ENCODE results near the gene CISD3. TPM values are rescaled to one million over a fixed set of nuclear protein-coding genes. Genes with fewer than 3 reads are reported as not detected.

Gene CISD3
- total RNA-seq, 2 donors from 2014 or later = 8.9 to 11.2 TPM

- Mint-ChIP-seq H3K4me1 (peaks cover 2% of the 10 kb centered on the region), H3K36me3 (ENCODE audit: low read depth) (peaks cover 52% of the 10 kb centered on the region), H3K9me3 (no peaks in the 10 kb centered on the region), H3K27ac (no peak overlapping the region), H3K4me3 (no peak overlapping the region), H3K27me3 (ENCODE audit: insufficient read depth) (peaks cover 3% of the 10 kb centered on the region)
- Histone ChIP-seq H3K27ac (ENCODE audit: low read depth, low read length) (no peak overlapping the region), H3K4me1 (ENCODE audit: control insufficient read depth, insufficient read depth, low read length) (no peaks in the 10 kb centered on the region), H3K4me3 (ENCODE audit: low read length) (no peak overlapping the region), H3K27me3 (ENCODE audit: control insufficient read depth, insufficient read depth, low read length, poor library complexity, severe bottlenecking) (no peaks in the 10 kb centered on the region), H3K36me3 (ENCODE audit: control insufficient read depth, insufficient read depth, low read length) (peaks cover 62% of the 10 kb centered on the region), H3K9ac (ENCODE audit: extremely low read depth, low read length, poor library complexity, severe bottlenecking) (no peak overlapping the region), H3K9me3 (ENCODE audit: control insufficient read depth, low read length) (no peaks in the 10 kb centered on the region)
- 93 to 94% methylated on average over 6 of the region's 6 CpGs for WGBS, 2 experiments (ENCODE audit: insufficient coverage in 1 of 2, insufficient read length in 1 of 2)
- no peak for DNase-seq
- TF ChIP-seq CTCF (conservative IDR thresholded peaks at IDR 0.05) = no peak
Observed at GRCh38 chr17:38720941-38721340, 9.2 kb upstream of the CISD3 start.

- Histone ChIP-seq H3K4me1 (ENCODE audit: control insufficient read depth, insufficient read depth, low read length) (no peaks in the 10 kb centered on the region), H3K4me3 (ENCODE audit: low read length) (no peak overlapping the region), H3K27me3 (ENCODE audit: control insufficient read depth, insufficient read depth, low read length, poor library complexity, severe bottlenecking) (no peaks in the 10 kb centered on the region), H3K36me3 (ENCODE audit: control insufficient read depth, insufficient read depth, low read length) (peaks cover 56% of the 10 kb centered on the region), H3K27ac (ENCODE audit: low read depth, low read length) (no peak overlapping the region), H3K9ac (ENCODE audit: extremely low read depth, low read length, poor library complexity, severe bottlenecking) (no peak overlapping the region), H3K9me3 (ENCODE audit: control insufficient read depth, low read length) (no peaks in the 10 kb centered on the region)
- peaks cover 2% of the 10 kb centered on the region for H3K4me1 Mint-ChIP-seq
- no peak for TF ChIP-seq CTCF (conservative IDR thresholded peaks at IDR 0.05)
- peaks cover 49% of the 10 kb centered on the region for H3K36me3 Mint-ChIP-seq (ENCODE audit: low read depth)
- WGBS, 2 experiments (ENCODE audit: insufficient coverage in 1 of 2, insufficient read length in 1 of 2) = 94% methylated on average over 16 of the region's 16 CpGs; no CpG with 5 or more reads in 1 of the 2 experiments
- H3K9me3 Mint-ChIP-seq = no peaks in the 10 kb centered on the region
- no peak overlapping the region for H3K4me3 Mint-ChIP-seq
- H3K27me3 Mint-ChIP-seq (ENCODE audit: insufficient read depth) = peaks cover 3% of the 10 kb centered on the region
- no peak for DNase-seq
- no peak overlapping the region for H3K27ac Mint-ChIP-seq
Observed at GRCh38 chr17:38721802-38722201, 8.3 kb upstream of the CISD3 start.

GRCh38 chr17:38724337-38724988 is 5.7 kb upstream of the CISD3 start:
- Histone ChIP-seq H3K9me3 (ENCODE audit: control insufficient read depth, low read length) (no peaks in the 10 kb centered on the region), H3K4me1 (ENCODE audit: control insufficient read depth, insufficient read depth, low read length) (no peaks in the 10 kb centered on the region), H3K36me3 (ENCODE audit: control insufficient read depth, insufficient read depth, low read length) (peaks cover 39% of the 10 kb centered on the region), H3K27me3 (ENCODE audit: control insufficient read depth, insufficient read depth, low read length, poor library complexity, severe bottlenecking) (no peaks in the 10 kb centered on the region), H3K9ac (ENCODE audit: extremely low read depth, low read length, poor library complexity, severe bottlenecking) (no peak overlapping the region), H3K4me3 (ENCODE audit: low read length) (no peak overlapping the region), H3K27ac (ENCODE audit: low read depth, low read length) (no peak overlapping the region)
- H3K27me3 Mint-ChIP-seq (ENCODE audit: insufficient read depth) = peaks cover 7% of the 10 kb centered on the region
- WGBS, 2 experiments (ENCODE audit: insufficient coverage in 1 of 2, insufficient read length in 1 of 2) = 88 to 96% methylated on average over 8 to 16 of the region's 16 CpGs
- no peaks in the 10 kb centered on the region for H3K9me3 Mint-ChIP-seq
- no peak for DNase-seq
- no peaks in the 10 kb centered on the region for H3K4me1 Mint-ChIP-seq
- peaks cover 34% of the 10 kb centered on the region for H3K36me3 Mint-ChIP-seq (ENCODE audit: low read depth)
- no peak for TF ChIP-seq CTCF (conservative IDR thresholded peaks at IDR 0.05)
- H3K4me3 Mint-ChIP-seq = no peak overlapping the region
- H3K27ac Mint-ChIP-seq = no peak overlapping the region
